ENCODE data around the gene DNAAF9. TPM values are rescaled to one million over a fixed set of nuclear protein-coding genes. Genes with fewer than 3 reads are reported as not detected.

The DNAAF9 gene
- total RNA-seq, 4 donors from 2014 or later, result 42.3 to 56.6 (median 46.3) TPM

DNA sequence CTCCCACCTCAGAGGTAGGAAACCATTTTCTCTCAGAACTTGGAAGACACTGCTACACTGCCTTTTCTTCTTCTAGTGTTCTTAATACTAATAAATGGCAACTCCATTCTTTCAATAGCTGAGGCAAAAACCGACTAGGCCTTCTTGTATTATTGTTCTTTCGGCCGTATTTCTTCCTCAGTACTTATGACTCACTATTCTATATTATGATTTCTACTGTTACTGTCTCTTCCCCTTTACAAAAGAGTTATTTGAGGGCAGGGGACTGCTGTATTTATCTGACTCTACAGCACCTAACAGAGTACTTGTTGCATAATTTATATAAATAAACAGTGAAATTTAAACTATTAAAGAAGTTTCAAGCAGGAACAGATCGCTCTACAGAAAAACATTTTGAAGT lies 3.1 kb downstream of the DNAAF9 start:
- Histone ChIP-seq H3K4me3 (no peak overlapping the region), H3K27ac (no peak overlapping the region), H3K27me3 (no peaks in the 10 kb centered on the region), H3K9me3 (no peaks in the 10 kb centered on the region), H3K4me1 (peaks cover 14 to 22% of the 10 kb centered on the region in 2 donors), H3K36me3 (no peaks in the 10 kb centered on the region)
- intact Hi-C loops (cut with DNase I; ENCODE audit: low total_unique reads) (loop anchor here (10.0 kb wide), 2 partner anchors 250 to 360 kb away; partner anchors contain the start of genes ADISSP, FASTKD5 and UBOX5), in situ Hi-C loops (cut with MboI; ENCODE audit: low sequenced_read_pairs in 4 of 4) (no loop called here)
- DNase-seq, result no peak
- no peak for TF ChIP-seq POLR2A (IDR thresholded peaks at IDR 0.05)
- TF ChIP-seq, protein P1, sequence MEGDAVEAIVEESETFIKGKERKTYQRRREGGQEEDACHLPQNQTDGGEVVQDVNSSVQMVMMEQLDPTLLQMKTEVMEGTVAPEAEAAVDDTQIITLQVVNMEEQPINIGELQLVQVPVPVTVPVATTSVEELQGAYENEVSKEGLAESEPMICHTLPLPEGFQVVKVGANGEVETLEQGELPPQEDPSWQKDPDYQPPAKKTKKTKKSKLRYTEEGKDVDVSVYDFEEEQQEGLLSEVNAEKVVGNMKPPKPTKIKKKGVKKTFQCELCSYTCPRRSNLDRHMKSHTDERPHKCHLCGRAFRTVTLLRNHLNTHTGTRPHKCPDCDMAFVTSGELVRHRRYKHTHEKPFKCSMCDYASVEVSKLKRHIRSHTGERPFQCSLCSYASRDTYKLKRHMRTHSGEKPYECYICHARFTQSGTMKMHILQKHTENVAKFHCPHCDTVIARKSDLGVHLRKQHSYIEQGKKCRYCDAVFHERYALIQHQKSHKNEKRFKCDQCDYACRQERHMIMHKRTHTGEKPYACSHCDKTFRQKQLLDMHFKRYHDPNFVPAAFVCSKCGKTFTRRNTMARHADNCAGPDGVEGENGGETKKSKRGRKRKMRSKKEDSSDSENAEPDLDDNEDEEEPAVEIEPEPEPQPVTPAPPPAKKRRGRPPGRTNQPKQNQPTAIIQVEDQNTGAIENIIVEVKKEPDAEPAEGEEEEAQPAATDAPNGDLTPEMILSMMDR (IDR thresholded peaks at IDR 0.05 in 4 of 5, conservative IDR thresholded peaks at IDR 0.05 in 1 of 5), result no peak
- ATAC-seq, result no peak

DNA sequence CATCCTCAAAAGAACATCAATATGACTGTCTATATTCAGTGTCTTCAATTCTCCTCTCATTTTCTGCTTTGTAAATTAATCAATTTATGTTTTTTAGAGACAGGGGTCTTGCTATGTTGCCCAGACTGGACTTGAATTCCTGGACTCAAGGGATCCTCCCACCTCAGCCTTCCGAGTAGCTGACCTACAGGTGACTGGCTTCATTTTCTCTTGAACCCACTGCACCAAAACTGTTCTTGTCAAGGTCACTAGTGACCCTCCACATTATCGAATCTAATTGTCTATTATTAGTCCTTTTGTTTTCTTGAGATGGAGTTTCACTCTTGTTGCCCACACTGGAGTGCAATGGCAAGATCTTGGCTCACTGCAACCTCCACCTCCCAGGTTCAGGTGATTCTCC lies 3.7 kb downstream of the DNAAF9 start:
- Histone ChIP-seq H3K9me3 (no peaks in the 10 kb centered on the region), H3K4me1 (peaks cover 14 to 19% of the 10 kb centered on the region in 2 donors), H3K27me3 (no peaks in the 10 kb centered on the region), H3K36me3 (no peaks in the 10 kb centered on the region), H3K27ac (no peak overlapping the region), H3K4me3 (no peak overlapping the region)
- TF ChIP-seq, protein P1 (IDR thresholded peaks at IDR 0.05 in 4 of 5, conservative IDR thresholded peaks at IDR 0.05 in 1 of 5), result no peak
- TF ChIP-seq POLR2A (IDR thresholded peaks at IDR 0.05), result no peak
- DNase-seq (no peak), ATAC-seq (no peak)
- intact Hi-C loops (cut with DNase I; ENCODE audit: low total_unique reads), result loop anchor here (10.0 kb wide), 2 partner anchors 249 to 361 kb away; partner anchors contain the start of genes ADISSP, FASTKD5 and UBOX5
- in situ Hi-C loops (cut with MboI; ENCODE audit: low sequenced_read_pairs in 4 of 4), result no loop called here

DNA sequence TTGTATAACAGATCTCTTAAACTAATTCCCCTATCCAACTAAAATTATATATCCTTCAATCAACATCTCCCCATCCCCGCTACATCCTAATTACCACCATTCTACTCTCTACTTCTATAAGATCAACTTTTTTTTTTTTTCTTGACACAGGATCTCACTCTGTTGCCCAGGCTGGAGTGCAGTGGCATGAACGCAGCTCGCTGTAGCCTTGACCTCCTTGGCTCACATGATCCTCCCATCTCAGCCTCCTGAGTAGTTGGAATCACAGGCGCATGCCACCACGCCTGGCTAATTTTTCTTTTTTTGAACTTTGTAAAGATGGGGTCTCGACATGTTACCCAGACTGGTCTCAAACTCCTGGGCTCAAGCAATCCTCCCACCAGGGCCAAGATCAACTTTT lies 5.0 kb downstream of the DNAAF9 start:
- Histone ChIP-seq H3K36me3 (no peaks in the 10 kb centered on the region), H3K4me3 (no peak overlapping the region), H3K27me3 (no peaks in the 10 kb centered on the region), H3K27ac (no peak overlapping the region), H3K4me1 (peaks cover 14 to 15% of the 10 kb centered on the region in 2 donors), H3K9me3 (no peaks in the 10 kb centered on the region)
- intact Hi-C loops (cut with DNase I; ENCODE audit: low total_unique reads) (loop anchor here (10.0 kb wide), 2 partner anchors 248 to 362 kb away; partner anchors contain the start of genes ADISSP, FASTKD5 and UBOX5), in situ Hi-C loops (cut with MboI; ENCODE audit: low sequenced_read_pairs in 4 of 4) (no loop called here)
- TF ChIP-seq, protein P1 (IDR thresholded peaks at IDR 0.05 in 4 of 5, conservative IDR thresholded peaks at IDR 0.05 in 1 of 5), result no peak
- TF ChIP-seq POLR2A (IDR thresholded peaks at IDR 0.05), result no peak
- DNase-seq (no peak), ATAC-seq (no peak)

DNA sequence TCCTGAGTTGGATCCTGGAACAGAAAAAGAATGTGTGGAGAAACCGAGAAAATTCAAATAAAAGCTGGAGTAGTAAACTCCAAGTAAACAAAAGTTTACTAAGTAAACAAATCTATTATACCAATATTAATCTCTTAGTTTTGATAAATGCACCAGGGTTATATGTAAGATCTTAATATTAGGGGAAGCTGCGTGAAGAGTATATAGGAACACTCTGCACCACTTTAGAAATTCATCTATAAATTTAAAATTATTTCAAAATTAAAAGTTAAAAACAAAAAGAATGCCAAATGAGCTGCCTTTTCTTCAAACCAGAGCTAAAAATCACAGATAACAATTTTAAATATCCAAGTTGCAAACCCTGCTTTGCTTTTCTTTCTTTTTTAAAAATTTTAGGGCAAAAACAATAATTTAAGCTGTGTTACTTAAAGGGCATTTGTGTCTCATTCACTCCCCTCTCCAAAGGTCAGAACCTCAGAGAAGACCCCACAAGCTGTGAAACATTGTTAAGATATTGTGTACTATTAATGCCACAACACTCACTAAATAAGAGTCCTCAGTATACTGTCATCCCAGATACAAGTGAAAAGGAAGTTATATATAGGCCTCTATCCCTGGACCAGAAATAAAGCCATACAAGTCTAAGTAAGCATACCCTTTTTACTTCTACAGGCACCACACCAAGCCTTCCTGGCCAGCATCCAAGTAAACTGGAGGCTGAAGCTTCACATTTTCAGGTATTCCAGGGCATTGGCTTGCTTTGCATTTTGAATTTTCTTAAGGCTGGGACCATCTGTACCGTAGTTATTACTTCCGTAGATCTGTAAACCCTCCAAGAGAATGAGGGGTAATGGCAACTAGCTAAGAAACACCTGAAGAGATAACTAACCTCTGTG lies 7.0 kb downstream of the DNAAF9 start:
- intact Hi-C loops (cut with DNase I; ENCODE audit: low total_unique reads), result loop anchor here (10.0 kb wide), 2 partner anchors 246 to 364 kb away; partner anchors contain the start of genes ADISSP, FASTKD5 and UBOX5
- no peak for ATAC-seq

More for the DNA sequence above, 7.0 kb downstream of the DNAAF9 start:
- Histone ChIP-seq H3K27me3 (no peaks in the 10 kb centered on the region), H3K4me3 (no peak overlapping the region), H3K9me3 (no peaks in the 10 kb centered on the region), H3K36me3 (no peaks in the 10 kb centered on the region), H3K27ac (no peak overlapping the region), H3K4me1 (peaks cover 10 to 14% of the 10 kb centered on the region in 2 donors)
- in situ Hi-C loops (cut with MboI; ENCODE audit: low sequenced_read_pairs in 4 of 4), result no loop called here
- TF ChIP-seq POLR2A (IDR thresholded peaks at IDR 0.05), result no peak
- TF ChIP-seq, protein P1 (IDR thresholded peaks at IDR 0.05 in 4 of 5, conservative IDR thresholded peaks at IDR 0.05 in 1 of 5), result no peak
- DNase-seq, result no peak

Measured in gastrocnemius medialis (tissue), 4 donors.